K562 (cell line): Measurements from ENCODE around the gene MAP7D1. TPM values are rescaled to one million over a fixed set of nuclear protein-coding genes. Genes with fewer than 3 reads are reported as not detected.

Source experiments
- ATAC-seq: fragments of 200-7000 bp; cut with Tn5 transposase; 3 replicates; pipeline ENCODE4 v1.9.1; 2020; ENCODE audit warnings: moderate library complexity
- BruUV-seq: library from RNA; stranded (reverse); fragments of 400-500 nt; replicated peaks from 2 replicates; lab custom pipeline; 2021; lab: Mats Ljungman, UMichigan
- CTCF ChIA-PET: fragments of 300-600 bp; formaldehyde crosslinking; extraction: SDS; loops from one replicate; lab custom pipeline; 2021; ENCODE audit warnings: low intra/inter-chr PET ratio; lab: Yijun Ruan, JAX
- POLR2A ChIA-PET: fragments of 300-600, 350-650 bp; sonication (Branson Sonifier 250); formaldehyde crosslinking; extraction: SDS; loops from one replicate; lab custom pipeline; 2021; ENCODE audit warnings: antibody characterized with exemption, inconsistent platforms; lab: Yijun Ruan, JAX
- DNase-seq, 4 experiments: peaks; one replicate each; pipeline versions ENCODE4 v3.0.0 to v3.0.0-alpha.2; 2011 to 2018; ENCODE audit warnings: low spot score in 3 of 4, mixed read lengths in 3 of 4; ENCODE audit errors: extremely low read depth in 1 of 4
- FAIRE-seq: peaks from 2 replicates; lab custom pipeline; 2011; peaks lifted over from hg19 to GRCh38; lab: Jason Lieb, UNC
- H2AFZ ChIP-seq: 2 replicates; pipeline ENCODE4 v1.6.0; 2011; ENCODE audit warnings: low read depth, low read length, control low read depth, inconsistent platforms
- H3K27ac ChIP-seq: fragments of 200-600 bp; 3 replicates; pipeline ENCODE4 v1.8.0; 2011; ENCODE audit warnings: low read depth, mild to moderate bottlenecking, control low read depth, inconsistent platforms, low read length, moderate library complexity, mixed read lengths; ENCODE audit errors: extremely low read depth
- H3K27me3 ChIP-seq, 2 experiments: fragments of 300-600 bp in 1 of 2; 2 replicates in 1 of 2; 3 replicates in 1 of 2; pipeline versions ENCODE4 v1.6.0 to v1.8.0; 2011; ENCODE audit warnings: inconsistent platforms in 2 of 2, low read length in 2 of 2, mild to moderate bottlenecking in 1 of 2, mixed read lengths in 1 of 2, moderate library complexity in 1 of 2; ENCODE audit not compliant: control insufficient read depth in 2 of 2, insufficient read depth in 2 of 2
- H3K36me3 ChIP-seq: fragments of 300-600 bp; 3 replicates; pipeline ENCODE4 v1.8.0; 2011; ENCODE audit warnings: mild to moderate bottlenecking, low read length, inconsistent platforms; ENCODE audit not compliant: control insufficient read depth, insufficient read depth
- H3K4me1 ChIP-seq, 2 experiments: fragments of 200-600 bp in 1 of 2; replicated peaks in 1 of 2; 2 replicates in 1 of 2; 3 replicates in 1 of 2; pipeline versions ENCODE4 v1.5.1 to v1.8.0; 2011; ENCODE audit warnings: inconsistent platforms in 2 of 2, low read length in 2 of 2, mild to moderate bottlenecking in 1 of 2, mixed read lengths in 1 of 2, moderate library complexity in 1 of 2; ENCODE audit not compliant: control insufficient read depth in 2 of 2, insufficient read depth in 2 of 2
- H3K4me2 ChIP-seq: 2 replicates; pipeline ENCODE4 v1.6.1; 2011; ENCODE audit warnings: low read length, control low read depth, inconsistent platforms, mixed read lengths; ENCODE audit not compliant: insufficient read depth
- H3K4me3 ChIP-seq: fragments of 200-600 bp; sonication (generic), shearing (Covaris generic); 2 replicates; pipeline ENCODE4 v1.5.1; 2016; ENCODE audit warnings: control low read depth, inconsistent platforms
- H3K79me2 ChIP-seq: fragments of 200-600 bp; 3 replicates; pipeline ENCODE4 v1.8.0; 2011; ENCODE audit warnings: low read length, inconsistent platforms; ENCODE audit not compliant: control insufficient read depth, insufficient read depth
- H3K9ac ChIP-seq, 2 experiments: 2 replicates each; pipeline versions ENCODE4 v1.6.0 to v1.6.1; 2011; ENCODE audit warnings: low read depth in 2 of 2, low read length in 2 of 2, control low read depth in 1 of 2, inconsistent platforms in 1 of 2, mild to moderate bottlenecking in 1 of 2, mixed read lengths in 1 of 2; ENCODE audit not compliant: insufficient read depth in 1 of 2
- H3K9me1 ChIP-seq: one replicate; pipeline ENCODE4 v1.6.0; 2011; ENCODE audit warnings: inconsistent platforms, mild to moderate bottlenecking, low read length, moderate library complexity; ENCODE audit not compliant: control insufficient read depth, insufficient read depth
- H3K9me3 ChIP-seq: replicated peaks from 2 replicates; pipeline ENCODE4 v1.5.1; 2011; ENCODE audit warnings: low read depth, low read length, inconsistent platforms; ENCODE audit not compliant: control insufficient read depth, insufficient read depth
- H4K20me1 ChIP-seq: replicated peaks from 2 replicates; pipeline ENCODE4 v1.6.1; 2011; ENCODE audit warnings: low read length, inconsistent platforms, mixed read lengths; ENCODE audit not compliant: control insufficient read depth, insufficient read depth
- CBFA2T2 ChIP-seq: fragments of 450-650 bp; conservative IDR thresholded peaks from 2 replicates; pipeline ENCODE4 v1.6.1; 2017; ENCODE audit warnings: mild to moderate bottlenecking
- EGR1 ChIP-seq: fragments of 450-650 bp; conservative IDR thresholded peaks from 2 replicates; pipeline ENCODE4 v1.6.1; 2017; ENCODE audit warnings: mild to moderate bottlenecking
- ILK ChIP-seq: fragments of 450-650 bp; IDR thresholded peaks from 2 replicates; pipeline ENCODE4 v1.6.1; 2016; ENCODE audit warnings: missing genetic modification characterization, low read depth, mild to moderate bottlenecking, missing compliant biosample characterization, moderate library complexity, borderline replicate concordance
- L3MBTL2 ChIP-seq: fragments of 450-650 bp; IDR thresholded peaks from 2 replicates; pipeline ENCODE4 v1.6.1; 2016; ENCODE audit warnings: mild to moderate bottlenecking, moderate library complexity
- RAD51 ChIP-seq: fragments of 450-650 bp; IDR thresholded peaks from 2 replicates; pipeline ENCODE4 v1.7.1; 2016; ENCODE audit warnings: low read depth, mild to moderate bottlenecking, borderline replicate concordance
- TAF9B ChIP-seq: fragments of 450-650 bp; IDR thresholded peaks from 2 replicates; pipeline ENCODE4 v1.6.1; 2018; ENCODE audit warnings: mild to moderate bottlenecking; ENCODE audit not compliant: partially characterized antibody
- TFE3 ChIP-seq: fragments of 450-650 bp; formaldehyde crosslinking; IDR thresholded peaks from 2 replicates; pipeline ENCODE4 v1.4.0; 2020; ENCODE audit warnings: mild to moderate bottlenecking, mixed read lengths
- TOE1 ChIP-seq, 2 experiments: fragments of 450-650 bp in 1 of 2; sonication (generic) in 1 of 2; formaldehyde crosslinking in 1 of 2; IDR thresholded peaks; 2 replicates each; pipeline versions ENCODE4 v1.7.1 to v1.8.0; 2016 to 2022; ENCODE audit warnings: borderline replicate concordance in 2 of 2, mild to moderate bottlenecking in 2 of 2, antibody characterized with exemption in 1 of 2, inconsistent platforms in 1 of 2, low read depth in 1 of 2, missing genetic modification reagents in 1 of 2, moderate library complexity in 1 of 2
- USF2 ChIP-seq: sonication (generic); formaldehyde crosslinking; IDR thresholded peaks from 2 replicates; pipeline ENCODE4 v1.5.0; 2020; ENCODE audit warnings: missing genetic modification reagents
- ZBTB7A ChIP-seq: IDR thresholded peaks from 2 replicates; pipeline ENCODE4 v1.6.1; 2011; ENCODE audit warnings: low read depth, mild to moderate bottlenecking, low read length, moderate library complexity, borderline replicate concordance; ENCODE audit not compliant: control insufficient read depth
- WGBS: fragments of 100-300 bp; shearing (Covaris generic); methylation state at CpG from one replicate; pipeline ENCODE4 v1.1.6; 2016; ENCODE audit warnings: low coverage, mixed read lengths; ENCODE audit not compliant: insufficient coverage; ENCODE audit errors: missing lambda C conversion rate; 5-methylcytosine and 5-hydroxymethylcytosine counted together
- in situ Hi-C: fragments of 300-500 bp; cut with MboI; formaldehyde crosslinking; loops from 4 replicates; pipeline ENCODE4 v1.15.0; 2018; ENCODE audit warnings: inconsistent platforms, mixed read lengths
- intact Hi-C: fragments of 100-400 bp; cut with micrococcal nuclease; formaldehyde crosslinking; loops from 2 replicates; pipeline ENCODE4 v1.14.2; 2022
- polyA plus RNA-seq, 8 experiments: library from polyadenylated mRNA; depleted of rRNA in 4 of 8; stranded (reverse) in 5 of 8; unstranded in 3 of 8; fragments of >200 nt; fragmentation: Nextera tagmentation in 2 of 8; fragmentation: Illumina TruSeq in 1 of 8; extraction: Ambion mirVana in 2 of 8; extraction: Trizol in 1 of 8; gene quantifications; 2 replicates each; pipeline versions ENCODE4 v1.2.1 to v1.2.3, GENCODE V29; 2011 to 2014; ENCODE audit warnings: inconsistent platforms in 1 of 8, missing spikeins in 1 of 8
- total RNA-seq, 7 experiments: library from RNA; depleted of rRNA in 6 of 7; stranded (reverse); fragments of >200 nt in 6 of 7; fragmentation: Illumina TruSeq in 2 of 7; extraction: Trizol in 2 of 7; gene quantifications; 2 replicates each; pipeline versions ENCODE4 v1.2.1 to v1.2.3, GENCODE V29; 2011 to 2021; ENCODE audit warnings: low replicate concordance in 1 of 7
- TF ChIP-seq, protein P1 (sequence below): sonication (generic); formaldehyde crosslinking; IDR thresholded peaks from 2 replicates; pipeline ENCODE4 v1.9.0; 2022; ENCODE audit warnings: mild to moderate bottlenecking, missing genetic modification reagents
- TF ChIP-seq, protein P2 (sequence below): sonication (generic); formaldehyde crosslinking; IDR thresholded peaks from 2 replicates; pipeline ENCODE4 v1.8.0; 2022; ENCODE audit warnings: mild to moderate bottlenecking, missing genetic modification reagents
- TF ChIP-seq, protein P3 (sequence below): sonication (generic); formaldehyde crosslinking; IDR thresholded peaks from 2 replicates; pipeline ENCODE4 v1.8.1; 2023; ENCODE audit warnings: mild to moderate bottlenecking, missing genetic modification reagents

Gene MAP7D1
- total and polyA plus RNA-seq, 9 of the 15 experiments (the other 6 are each of a cell fraction or from before 2014, with no cell fraction given): 3.6 to 108 (median 34.5) TPM

GRCh38 chr1:36125129-36125991, 30.6 kb upstream of the MAP7D1 start, which contains the start of gene COL8A2:
Gene COL8A2, minus strand, starts transcription at chr1:36125222. Its CDS starts 24,980 bp downstream, at chr1:36100242.
- no peak for FAIRE-seq
- no peak within 1 kb of the TSS for H3K4me3 ChIP-seq
- H4K20me1 ChIP-seq: no peaks in the 10 kb centered on the region
- no peaks in the 10 kb centered on the region for H3K9me3 ChIP-seq
- no peaks in the 10 kb centered on the region for H3K36me3 ChIP-seq
- H3K4me2 ChIP-seq: no peak within 1 kb of the TSS
- intact Hi-C loops: no loop called here
- peak; percentile 10 for ATAC-seq
- peaks cover 0 to 10% of the 10 kb centered on the region in 2 experiments; a peak in 1 of 5 replicates for H3K27me3 ChIP-seq
- no TSS peak for BruUV-seq
- in situ Hi-C loops: no loop called here
- WGBS: 40% methylated on average over 27 of the region's 77 CpGs
- H2AFZ ChIP-seq: peak within 1 kb of the TSS; percentile 65
- no peaks in the 10 kb centered on the region for H3K9me1 ChIP-seq
- H3K27ac ChIP-seq: no peak within 1 kb of the TSS
- H3K79me2 ChIP-seq: no peaks in the 10 kb centered on the region
- DNase-seq: peak in 2 of 4 experiments; percentile 91
- CTCF ChIA-PET: interaction anchor here (1.3 kb wide), 1 partner anchor 26 kb away, joined by 5 read pairs; no protein-coding TSS in a partner anchor
- POLR2A ChIA-PET: no interaction called here
- H3K4me1 ChIP-seq: peaks cover 16 to 42% of the 10 kb centered on the region in 2 experiments
- H3K9ac ChIP-seq: peak within 1 kb of the TSS in 1 of 2 experiments; percentile 88; a peak in 2 of 4 replicates
- peak; percentile 65 for TF ChIP-seq USF2 (CRISPR knock-in tag)
- TF ChIP-seq, protein P1, sequence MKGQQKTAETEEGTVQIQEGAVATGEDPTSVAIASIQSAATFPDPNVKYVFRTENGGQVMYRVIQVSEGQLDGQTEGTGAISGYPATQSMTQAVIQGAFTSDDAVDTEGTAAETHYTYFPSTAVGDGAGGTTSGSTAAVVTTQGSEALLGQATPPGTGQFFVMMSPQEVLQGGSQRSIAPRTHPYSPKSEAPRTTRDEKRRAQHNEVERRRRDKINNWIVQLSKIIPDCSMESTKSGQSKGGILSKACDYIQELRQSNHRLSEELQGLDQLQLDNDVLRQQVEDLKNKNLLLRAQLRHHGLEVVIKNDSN (CRISPR knock-in tag): peak; percentile 76
- TF ChIP-seq ILK (tag): no peak
- TF ChIP-seq TAF9B: no peak
- 0 out of 2 replicates have a peak, but pooled peaks have one; percentile 22 for TF ChIP-seq ZBTB7A
- peak; percentile 80 for TF ChIP-seq TFE3 (CRISPR knock-in tag)
- TF ChIP-seq, protein P2, sequence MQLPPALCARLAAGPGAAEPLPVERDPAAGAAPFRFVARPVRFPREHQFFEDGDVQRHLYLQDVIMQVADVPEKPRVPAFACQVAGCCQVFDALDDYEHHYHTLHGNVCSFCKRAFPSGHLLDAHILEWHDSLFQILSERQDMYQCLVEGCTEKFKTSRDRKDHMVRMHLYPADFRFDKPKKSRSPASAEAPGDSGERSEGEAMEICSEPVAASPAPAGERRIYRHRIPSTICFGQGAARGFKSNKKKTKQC: peak; percentile 53; the same call in 1 of the 2 replicates
- TF ChIP-seq TOE1 (IDR thresholded peaks at IDR 0.05; ENCODE audit: borderline replicate concordance): peak; percentile 67; the same call in 1 of the 2 replicates
- no peak for TF ChIP-seq TOE1 (CRISPR knock-in tag; IDR thresholded peaks at IDR 0.05; ENCODE audit: borderline replicate concordance, low read depth)
- TF ChIP-seq EGR1: 0 out of 2 replicates have a peak, but pooled peaks have one; percentile 24
- TF ChIP-seq, protein P3, sequence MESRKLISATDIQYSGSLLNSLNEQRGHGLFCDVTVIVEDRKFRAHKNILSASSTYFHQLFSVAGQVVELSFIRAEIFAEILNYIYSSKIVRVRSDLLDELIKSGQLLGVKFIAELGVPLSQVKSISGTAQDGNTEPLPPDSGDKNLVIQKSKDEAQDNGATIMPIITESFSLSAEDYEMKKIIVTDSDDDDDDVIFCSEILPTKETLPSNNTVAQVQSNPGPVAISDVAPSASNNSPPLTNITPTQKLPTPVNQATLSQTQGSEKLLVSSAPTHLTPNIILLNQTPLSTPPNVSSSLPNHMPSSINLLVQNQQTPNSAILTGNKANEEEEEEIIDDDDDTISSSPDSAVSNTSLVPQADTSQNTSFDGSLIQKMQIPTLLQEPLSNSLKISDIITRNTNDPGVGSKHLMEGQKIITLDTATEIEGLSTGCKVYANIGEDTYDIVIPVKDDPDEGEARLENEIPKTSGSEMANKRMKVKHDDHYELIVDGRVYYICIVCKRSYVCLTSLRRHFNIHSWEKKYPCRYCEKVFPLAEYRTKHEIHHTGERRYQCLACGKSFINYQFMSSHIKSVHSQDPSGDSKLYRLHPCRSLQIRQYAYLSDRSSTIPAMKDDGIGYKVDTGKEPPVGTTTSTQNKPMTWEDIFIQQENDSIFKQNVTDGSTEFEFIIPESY (CRISPR knock-in tag): 0 out of 2 replicates have a peak, but pooled peaks have one; percentile 16
- TF ChIP-seq RAD51: peak; percentile 86
- TF ChIP-seq L3MBTL2: 0 out of 2 replicates have a peak, but pooled peaks have one; percentile 32
- peak; percentile 41 for TF ChIP-seq CBFA2T2
